Measurements from ENCODE around the gene INPP5E.

DNA sequence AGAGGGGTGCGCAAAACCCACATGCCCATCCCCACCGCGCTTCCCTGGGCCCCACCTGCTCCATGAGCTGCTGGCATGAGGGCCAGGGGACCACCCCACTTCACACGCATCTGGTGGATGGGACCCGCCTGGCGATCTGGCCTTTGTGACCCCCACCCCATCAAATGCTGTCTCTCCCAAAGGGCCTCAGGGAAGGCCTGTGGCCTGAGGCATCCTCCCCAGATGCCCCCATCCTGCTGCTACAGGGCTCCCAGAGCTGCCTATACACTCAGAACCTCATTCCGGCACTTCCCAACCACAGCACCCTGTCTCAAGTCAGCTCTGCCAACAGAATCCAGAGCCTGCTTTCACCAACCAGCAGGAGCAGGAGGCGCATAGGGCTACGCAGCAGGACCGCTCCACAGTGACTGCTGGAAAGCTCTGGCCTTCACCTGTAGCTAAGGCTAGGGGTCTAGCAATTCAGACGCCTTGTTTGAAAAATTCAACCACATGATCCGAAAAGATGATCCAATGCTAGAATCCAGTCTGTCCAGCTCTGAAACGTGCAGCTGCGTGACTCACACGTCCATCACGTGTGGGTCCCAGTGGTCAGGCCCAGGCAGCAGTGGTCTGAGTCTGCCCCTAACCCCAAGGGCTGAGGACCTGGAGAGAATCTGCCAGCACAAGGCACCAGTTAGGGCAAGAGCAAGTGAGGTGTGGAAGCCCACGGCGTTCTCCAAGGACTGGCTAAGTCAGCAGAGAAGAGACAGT lies 38.3 kb downstream of the INPP5E start:
- TF ChIP-seq POLR2A (IDR thresholded peaks at IDR 0.05) = no peak
- TF ChIP-seq CTCF (IDR thresholded peaks at IDR 0.05) = no peak

All from right lobe of liver (tissue), 4 donors.